SK-N-SH (cell line): ENCODE measurements around the gene DNAJC13. TPM values are rescaled to one million over a fixed set of nuclear protein-coding genes. Genes with fewer than 3 reads are reported as not detected.

ENCODE experiments used
- CTCF ChIA-PET: fragments of 300-600, 350-600 bp; formaldehyde crosslinking; extraction: SDS; loops from one replicate; lab custom pipeline; 2021; lab: Yijun Ruan, JAX
- POLR2A ChIA-PET: fragments of 350-600 bp; sonication (Branson Sonifier 250); formaldehyde crosslinking; extraction: SDS; loops from one replicate; lab custom pipeline; 2020; ENCODE audit warnings: antibody characterized with exemption, inconsistent platforms; lab: Yijun Ruan, JAX
- DNase-seq: peaks from one replicate; pipeline ENCODE4 v3.0.0; 2012
- H2AFZ ChIP-seq: fragments of 200-600 bp; sonication (generic); 2 replicates; pipeline ENCODE4 v1.8.1; 2016; ENCODE audit warnings: antibody characterized with exemption, mild to moderate bottlenecking, low read depth
- H3F3A ChIP-seq: fragments of 200-600 bp; sonication (generic); replicated peaks from 2 replicates; pipeline ENCODE3; 2016; ENCODE audit warnings: antibody characterized with exemption, mild to moderate bottlenecking; ENCODE audit not compliant: insufficient read depth
- H3K27ac ChIP-seq, 2 experiments: fragments of 200-500 bp in 1 of 2; fragments of 200-600 bp in 1 of 2; sonication (Bioruptor generic) in 1 of 2; sonication (generic), shearing (Covaris generic) in 1 of 2; 2 replicates each; pipeline versions ENCODE4 v1.5.1 to v1.6.1; 2014 to 2016; ENCODE audit warnings: low read depth in 2 of 2, inconsistent platforms in 1 of 2, low read length in 1 of 2, mild to moderate bottlenecking in 1 of 2, mixed read lengths in 1 of 2
- H3K27me3 ChIP-seq: fragments of 200-600 bp; sonication (generic), shearing (Covaris generic); 2 replicates; pipeline ENCODE4 v1.6.1; 2016; ENCODE audit warnings: mixed run types; ENCODE audit not compliant: insufficient read depth
- H3K36me3 ChIP-seq, 2 experiments: fragments of 200-500 bp in 1 of 2; fragments of 200-600 bp in 1 of 2; sonication (Bioruptor generic) in 1 of 2; sonication (generic) in 1 of 2; replicated peaks in 1 of 2; 2 replicates each; pipeline versions ENCODE3 to v1.5.1; 2014 to 2016; ENCODE audit warnings: low read length in 1 of 2, mild to moderate bottlenecking in 1 of 2; ENCODE audit not compliant: insufficient read depth in 2 of 2, control insufficient read depth in 1 of 2
- H3K4me1 ChIP-seq, 2 experiments: fragments of 200-500 bp in 1 of 2; fragments of 200-600 bp in 1 of 2; sonication (Bioruptor generic) in 1 of 2; sonication (generic), shearing (Covaris generic) in 1 of 2; 2 replicates each; pipeline versions ENCODE4 v1.5.1 to v1.6.1; 2014 to 2016; ENCODE audit warnings: low read depth in 1 of 2, low read length in 1 of 2, mixed run types in 1 of 2; ENCODE audit not compliant: insufficient read depth in 2 of 2, control insufficient read depth in 1 of 2
- H3K4me2 ChIP-seq: fragments of 200-600 bp; sonication (generic), shearing (Covaris generic); 2 replicates; pipeline ENCODE4 v1.6.1; 2017; ENCODE audit warnings: mixed run types
- H3K4me3 ChIP-seq, 2 experiments: fragments of 200-500 bp in 1 of 2; fragments of 200-600 bp in 1 of 2; sonication (Bioruptor generic) in 1 of 2; sonication (generic), shearing (Covaris generic) in 1 of 2; 2 replicates each; pipeline versions ENCODE4 v1.5.1 to v1.8.1; 2014 to 2016; ENCODE audit warnings: low read depth in 2 of 2, inconsistent platforms in 1 of 2, low read length in 1 of 2, mild to moderate bottlenecking in 1 of 2, mixed read lengths in 1 of 2, moderate library complexity in 1 of 2
- H3K79me2 ChIP-seq: fragments of 200-600 bp; sonication (generic); 2 replicates; pipeline ENCODE4 v1.8.1; 2017; ENCODE audit warnings: mild to moderate bottlenecking; ENCODE audit not compliant: insufficient read depth
- H3K9ac ChIP-seq: fragments of 200-600 bp; sonication (generic); 2 replicates; pipeline ENCODE4 v1.6.1; 2017; ENCODE audit warnings: mixed run types
- H3K9me2 ChIP-seq: fragments of 200-600 bp; sonication (generic); 2 replicates; pipeline ENCODE4 v1.6.1; 2017; ENCODE audit warnings: mixed run types
- H3K9me3 ChIP-seq: fragments of 200-600 bp; sonication (generic); 2 replicates; pipeline ENCODE4 v1.6.1; 2017; ENCODE audit warnings: mixed run types, mild to moderate bottlenecking, moderate library complexity
- H4K20me1 ChIP-seq: fragments of 200-600 bp; sonication (generic); 2 replicates; pipeline ENCODE4 v1.6.1; 2017; ENCODE audit warnings: mild to moderate bottlenecking, mixed run types; ENCODE audit not compliant: insufficient read depth
- CHD2 ChIP-seq: fragments of 150-350 bp; IDR thresholded peaks from 2 replicates; pipeline ENCODE4 v1.6.1; 2018; ENCODE audit warnings: low read length; ENCODE audit not compliant: partially characterized antibody
- EP300 ChIP-seq, 2 experiments: IDR thresholded peaks; 2 replicates each; pipeline versions ENCODE4 v1.4.0 to v1.6.1; 2012; ENCODE audit warnings: borderline replicate concordance in 1 of 2, low read depth in 1 of 2, low read length in 1 of 2
- FOXM1 ChIP-seq: IDR thresholded peaks from 2 replicates; pipeline ENCODE4 v1.4.0; 2012; ENCODE audit warnings: low read depth, mild to moderate bottlenecking
- JUND ChIP-seq: IDR thresholded peaks from 2 replicates; pipeline ENCODE4 v1.4.0; 2012
- NRF1 ChIP-seq: IDR thresholded peaks from 2 replicates; pipeline ENCODE4 v1.6.1; 2012; ENCODE audit warnings: low read depth, mild to moderate bottlenecking, low read length
- RAD21 ChIP-seq: IDR thresholded peaks from 2 replicates; pipeline ENCODE4 v1.6.1; 2012; ENCODE audit warnings: mild to moderate bottlenecking, low read length
- RCOR1 ChIP-seq: fragments of 150-350 bp; IDR thresholded peaks from 2 replicates; pipeline ENCODE4 v1.6.1; 2017; ENCODE audit warnings: antibody characterized with exemption, low read length
- RXRA ChIP-seq: IDR thresholded peaks from 2 replicates; pipeline ENCODE4 v1.4.0; 2012; ENCODE audit warnings: low read depth, mild to moderate bottlenecking, borderline replicate concordance
- SMC3 ChIP-seq: IDR thresholded peaks from 2 replicates; pipeline ENCODE4 v1.6.1; 2012; ENCODE audit warnings: low read depth, low read length, improper control_type of control experiment
- TAF1 ChIP-seq: IDR thresholded peaks from 2 replicates; pipeline ENCODE4 v1.6.1; 2012; ENCODE audit warnings: low read depth, mild to moderate bottlenecking, low read length, moderate library complexity, borderline replicate concordance
- TCF12 ChIP-seq: IDR thresholded peaks from 2 replicates; pipeline ENCODE4 v1.4.0; 2012
- YY1 ChIP-seq: IDR thresholded peaks from 2 replicates; pipeline ENCODE4 v1.4.0; 2012; ENCODE audit warnings: low read depth, mild to moderate bottlenecking
- whole genome bisulfite sequencing: methylation state at CpG from one replicate; pipeline ENCODE4 v1.1.6; 2017; ENCODE audit warnings: low lambda C conversion rate; 5-methylcytosine and 5-hydroxymethylcytosine counted together
- polyA plus RNA-seq, 3 experiments: library from polyadenylated mRNA; depleted of rRNA; stranded (reverse); fragments of >200 nt; gene quantifications; 2 replicates each; pipeline ENCODE4 v1.2.3, GENCODE V29; 2012
- TF ChIP-seq, protein P1 (sequence below): IDR thresholded peaks from 2 replicates; pipeline ENCODE4; 2012
- TF ChIP-seq, protein P2 (sequence below): fragments of 150-350 bp; IDR thresholded peaks from 2 replicates; pipeline ENCODE4 v1.6.1; 2016; ENCODE audit warnings: mild to moderate bottlenecking, low read depth, low read length
- TF ChIP-seq, protein P3 (sequence below): IDR thresholded peaks from 2 replicates; pipeline ENCODE4 v1.6.1; 2012; ENCODE audit warnings: mild to moderate bottlenecking, low read depth, low read length, moderate library complexity
- TF ChIP-seq, protein P4 (sequence below): fragments of 200-600 bp; sonication (generic); IDR thresholded peaks from 2 replicates; pipeline ENCODE4 v1.6.1; 2017; ENCODE audit warnings: antibody characterized with exemption, mild to moderate bottlenecking, moderate library complexity

The DNAJC13 gene
- polyA plus RNA-seq, 1 of the 3 experiments (the other 2 are of a cell fraction) = 10.8 TPM

DNA sequence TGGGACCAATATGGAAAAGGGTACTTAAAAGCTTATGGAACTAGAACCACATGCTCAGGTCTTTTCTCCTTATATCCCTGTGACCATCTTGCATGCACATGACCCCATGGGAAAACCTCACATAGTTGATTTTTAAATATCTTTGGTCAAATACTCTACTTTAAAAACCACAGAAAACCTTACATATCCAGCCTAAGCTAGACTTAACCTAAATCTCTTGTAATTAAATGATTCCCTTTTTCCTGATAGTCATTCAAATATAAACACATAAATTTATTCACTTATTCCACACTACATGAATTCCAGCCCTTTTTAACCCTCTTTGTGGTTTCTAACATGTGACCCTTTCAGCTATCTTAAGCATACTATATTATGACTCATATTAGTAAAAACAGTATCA, 46.8 kb downstream of the DNAJC13 start (continued):
- TF ChIP-seq, protein P1, sequence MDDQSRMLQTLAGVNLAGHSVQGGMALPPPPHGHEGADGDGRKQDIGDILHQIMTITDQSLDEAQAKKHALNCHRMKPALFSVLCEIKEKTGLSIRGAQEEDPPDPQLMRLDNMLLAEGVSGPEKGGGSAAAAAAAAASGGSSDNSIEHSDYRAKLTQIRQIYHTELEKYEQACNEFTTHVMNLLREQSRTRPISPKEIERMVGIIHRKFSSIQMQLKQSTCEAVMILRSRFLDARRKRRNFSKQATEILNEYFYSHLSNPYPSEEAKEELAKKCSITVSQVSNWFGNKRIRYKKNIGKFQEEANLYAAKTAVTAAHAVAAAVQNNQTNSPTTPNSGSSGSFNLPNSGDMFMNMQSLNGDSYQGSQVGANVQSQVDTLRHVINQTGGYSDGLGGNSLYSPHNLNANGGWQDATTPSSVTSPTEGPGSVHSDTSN = no peak
- no peak for TF ChIP-seq EP300 (IDR thresholded peaks at IDR 0.05; ENCODE audit: borderline replicate concordance in 1 of 2, low read depth in 1 of 2, low read length in 1 of 2)
- TF ChIP-seq, all 33 proteins: peak for 6

DNA sequence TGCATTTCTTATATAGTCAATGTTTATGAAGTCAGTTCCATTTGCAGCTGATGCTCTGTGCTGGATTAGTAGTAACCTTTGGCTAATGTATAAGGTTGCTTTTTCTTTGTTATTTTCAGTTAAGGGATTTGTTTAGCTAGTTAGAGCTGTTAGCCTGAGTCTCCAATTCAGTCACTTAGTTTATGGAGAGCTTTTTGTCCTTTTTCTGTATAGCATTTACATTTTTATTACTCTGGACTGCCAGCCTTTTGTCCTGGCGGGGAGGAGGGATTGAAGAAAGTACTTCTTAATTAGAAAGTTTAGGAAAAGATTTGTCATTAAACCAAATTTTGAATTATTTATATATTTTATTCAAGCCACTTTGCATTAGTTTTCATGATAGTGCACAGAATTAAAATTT, 52.0 kb downstream of the DNAJC13 start:
- no peak for DNase-seq
- no peaks in the 10 kb centered on the region for H3K27me3 ChIP-seq
- no peaks in the 10 kb centered on the region for H3K9me2 ChIP-seq
- H2AFZ ChIP-seq = no peak overlapping the region
- H3K27ac ChIP-seq = no peak overlapping the region
- no peak overlapping the region for H3K9ac ChIP-seq
- H3K4me2 ChIP-seq = no peak overlapping the region
- ChIA-PET POLR2A (no interaction called here), CTCF (interaction anchor here (1.3 kb wide), 1 partner anchor 19 kb away, joined by 4 read pairs; no protein-coding TSS in a partner anchor)
- 93% methylated on average over 1 of the region's 1 CpG for WGBS
- H3K4me3 ChIP-seq = no peak overlapping the region
- H3K36me3 ChIP-seq = peaks cover 59 to 63% of the 10 kb centered on the region in 2 experiments
- H3K9me3 ChIP-seq = no peaks in the 10 kb centered on the region
- no peaks in the 10 kb centered on the region for H3K79me2 ChIP-seq
- no peaks in the 10 kb centered on the region for H4K20me1 ChIP-seq
- no peak for TF ChIP-seq CHD2
- no peak for TF ChIP-seq RCOR1
- TF ChIP-seq, protein P2, sequence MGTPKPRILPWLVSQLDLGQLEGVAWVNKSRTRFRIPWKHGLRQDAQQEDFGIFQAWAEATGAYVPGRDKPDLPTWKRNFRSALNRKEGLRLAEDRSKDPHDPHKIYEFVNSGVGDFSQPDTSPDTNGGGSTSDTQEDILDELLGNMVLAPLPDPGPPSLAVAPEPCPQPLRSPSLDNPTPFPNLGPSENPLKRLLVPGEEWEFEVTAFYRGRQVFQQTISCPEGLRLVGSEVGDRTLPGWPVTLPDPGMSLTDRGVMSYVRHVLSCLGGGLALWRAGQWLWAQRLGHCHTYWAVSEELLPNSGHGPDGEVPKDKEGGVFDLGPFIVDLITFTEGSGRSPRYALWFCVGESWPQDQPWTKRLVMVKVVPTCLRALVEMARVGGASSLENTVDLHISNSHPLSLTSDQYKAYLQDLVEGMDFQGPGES = no peak
- TF ChIP-seq, protein P3, sequence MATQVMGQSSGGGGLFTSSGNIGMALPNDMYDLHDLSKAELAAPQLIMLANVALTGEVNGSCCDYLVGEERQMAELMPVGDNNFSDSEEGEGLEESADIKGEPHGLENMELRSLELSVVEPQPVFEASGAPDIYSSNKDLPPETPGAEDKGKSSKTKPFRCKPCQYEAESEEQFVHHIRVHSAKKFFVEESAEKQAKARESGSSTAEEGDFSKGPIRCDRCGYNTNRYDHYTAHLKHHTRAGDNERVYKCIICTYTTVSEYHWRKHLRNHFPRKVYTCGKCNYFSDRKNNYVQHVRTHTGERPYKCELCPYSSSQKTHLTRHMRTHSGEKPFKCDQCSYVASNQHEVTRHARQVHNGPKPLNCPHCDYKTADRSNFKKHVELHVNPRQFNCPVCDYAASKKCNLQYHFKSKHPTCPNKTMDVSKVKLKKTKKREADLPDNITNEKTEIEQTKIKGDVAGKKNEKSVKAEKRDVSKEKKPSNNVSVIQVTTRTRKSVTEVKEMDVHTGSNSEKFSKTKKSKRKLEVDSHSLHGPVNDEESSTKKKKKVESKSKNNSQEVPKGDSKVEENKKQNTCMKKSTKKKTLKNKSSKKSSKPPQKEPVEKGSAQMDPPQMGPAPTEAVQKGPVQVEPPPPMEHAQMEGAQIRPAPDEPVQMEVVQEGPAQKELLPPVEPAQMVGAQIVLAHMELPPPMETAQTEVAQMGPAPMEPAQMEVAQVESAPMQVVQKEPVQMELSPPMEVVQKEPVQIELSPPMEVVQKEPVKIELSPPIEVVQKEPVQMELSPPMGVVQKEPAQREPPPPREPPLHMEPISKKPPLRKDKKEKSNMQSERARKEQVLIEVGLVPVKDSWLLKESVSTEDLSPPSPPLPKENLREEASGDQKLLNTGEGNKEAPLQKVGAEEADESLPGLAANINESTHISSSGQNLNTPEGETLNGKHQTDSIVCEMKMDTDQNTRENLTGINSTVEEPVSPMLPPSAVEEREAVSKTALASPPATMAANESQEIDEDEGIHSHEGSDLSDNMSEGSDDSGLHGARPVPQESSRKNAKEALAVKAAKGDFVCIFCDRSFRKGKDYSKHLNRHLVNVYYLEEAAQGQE = no peak
- TF ChIP-seq JUND = no peak
- no peak for TF ChIP-seq YY1
- TF ChIP-seq SMC3 = no peak
- TF ChIP-seq RXRA = no peak
- TF ChIP-seq RAD21 = no peak
- TF ChIP-seq TAF1 = no peak
- TF ChIP-seq, protein P4, sequence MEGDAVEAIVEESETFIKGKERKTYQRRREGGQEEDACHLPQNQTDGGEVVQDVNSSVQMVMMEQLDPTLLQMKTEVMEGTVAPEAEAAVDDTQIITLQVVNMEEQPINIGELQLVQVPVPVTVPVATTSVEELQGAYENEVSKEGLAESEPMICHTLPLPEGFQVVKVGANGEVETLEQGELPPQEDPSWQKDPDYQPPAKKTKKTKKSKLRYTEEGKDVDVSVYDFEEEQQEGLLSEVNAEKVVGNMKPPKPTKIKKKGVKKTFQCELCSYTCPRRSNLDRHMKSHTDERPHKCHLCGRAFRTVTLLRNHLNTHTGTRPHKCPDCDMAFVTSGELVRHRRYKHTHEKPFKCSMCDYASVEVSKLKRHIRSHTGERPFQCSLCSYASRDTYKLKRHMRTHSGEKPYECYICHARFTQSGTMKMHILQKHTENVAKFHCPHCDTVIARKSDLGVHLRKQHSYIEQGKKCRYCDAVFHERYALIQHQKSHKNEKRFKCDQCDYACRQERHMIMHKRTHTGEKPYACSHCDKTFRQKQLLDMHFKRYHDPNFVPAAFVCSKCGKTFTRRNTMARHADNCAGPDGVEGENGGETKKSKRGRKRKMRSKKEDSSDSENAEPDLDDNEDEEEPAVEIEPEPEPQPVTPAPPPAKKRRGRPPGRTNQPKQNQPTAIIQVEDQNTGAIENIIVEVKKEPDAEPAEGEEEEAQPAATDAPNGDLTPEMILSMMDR = no peak
- no peak for TF ChIP-seq TCF12
- TF ChIP-seq FOXM1 = no peak
- no peak for TF ChIP-seq NRF1
- peaks cover 5% of the 10 kb centered on the region for H3F3A ChIP-seq
- H3K4me1 ChIP-seq = peaks cover 0 to 6% of the 10 kb centered on the region in 2 experiments; a peak in 2 of 4 replicates
